AG09309 (cell line): ENCODE measurements around the gene ZRANB3.

ENCODE experiments used
- DNase-seq: peaks from one replicate; pipeline ENCODE4 v3.0.0-alpha.2; 2010; ENCODE audit warnings: low read depth
- H3K4me3 ChIP-seq: 2 replicates; pipeline ENCODE4 v1.5.1; 2011; ENCODE audit warnings: mild to moderate bottlenecking, low read depth, low read length, moderate library complexity; ENCODE audit not compliant: control insufficient read depth
- CTCF ChIP-seq: IDR thresholded peaks from 2 replicates; pipeline ENCODE4 v1.5.1; 2011; ENCODE audit warnings: mild to moderate bottlenecking, low read depth, low read length, inconsistent platforms; ENCODE audit not compliant: insufficient read depth, control insufficient read depth; ENCODE audit errors: missing control alignments

Gene ZRANB3

GRCh38 chr2:135097532-135098231 is 433.3 kb downstream of the ZRANB3 start:
- no peak overlapping the region for H3K4me3 ChIP-seq
- TF ChIP-seq CTCF = no peak
- no peak for DNase-seq

- H3K4me3 ChIP-seq = no peak overlapping the region
- no peak for DNase-seq
- TF ChIP-seq CTCF = no peak
Measured at GRCh38 chr2:135096665-135097446, 434.2 kb downstream of the ZRANB3 start.

GRCh38 chr2:135095591-135095990 is 435.4 kb downstream of the ZRANB3 start:
- no peak for DNase-seq
- no peak for TF ChIP-seq CTCF
- no peak overlapping the region for H3K4me3 ChIP-seq

GRCh38 chr2:135094508-135094907 is 436.5 kb downstream of the ZRANB3 start:
- no peak for TF ChIP-seq CTCF
- no peak for DNase-seq
- H3K4me3 ChIP-seq = no peak overlapping the region

GRCh38 chr2:135093670-135094330 is 437.2 kb downstream of the ZRANB3 start:
- H3K4me3 ChIP-seq = no peak overlapping the region
- no peak for DNase-seq
- TF ChIP-seq CTCF = no peak

GRCh38 chr2:135093193-135093592 is 437.8 kb downstream of the ZRANB3 start:
- no peak for TF ChIP-seq CTCF
- DNase-seq = no peak
- H3K4me3 ChIP-seq = no peak overlapping the region
